ENCODE results near the gene CCDC71L. TPM values are rescaled to one million over a fixed set of nuclear protein-coding genes. Genes with fewer than 3 reads are reported as not detected.

CCDC71L gene
- total and polyA plus RNA-seq, 8 donors, result 1.3 to 92.7 (median 11.4) TPM

GRCh38 chr7:106655703-106656498, 5.1 kb downstream of the CCDC71L start:
- Histone ChIP-seq H3K27me3 (no peaks in the 10 kb centered on the region), H3K27ac (no peak overlapping the region), H3K4me3 (no peak overlapping the region), H3K4me1 (peaks cover 5 to 30% (median 23%) of the 10 kb centered on the region in 4 donors), H3K9me3 (no peaks in the 10 kb centered on the region), H3K36me3 (no peaks in the 10 kb centered on the region)
- TF ChIP-seq CTCF (IDR thresholded peaks at IDR 0.05) (no peak), EP300 (IDR thresholded peaks at IDR 0.05) (no peak), POLR2A (IDR thresholded peaks at IDR 0.05) (no peak), POLR2AphosphoS5 (IDR thresholded peaks at IDR 0.05) (no peak)
- no peak for DNase-seq
- intact Hi-C loops (cut with DNase I; ENCODE audit: low total_unique reads), result no loop called here
- 93 to 97% (median 95%) methylated on average over 5 of the region's 5 CpGs for WGBS, 5 donors

- no peak for DNase-seq
- Histone ChIP-seq H3K4me3 (no peak overlapping the region), H3K4me1 (peaks cover 0 to 16% (median 9%) of the 10 kb centered on the region in 4 donors), H3K36me3 (no peaks in the 10 kb centered on the region), H3K9me3 (no peaks in the 10 kb centered on the region), H3K27me3 (no peaks in the 10 kb centered on the region), H3K27ac (no peak overlapping the region)
- intact Hi-C loops (cut with DNase I; ENCODE audit: low total_unique reads), result no loop called here
- 70 to 90% (median 76%) methylated on average over 2 of the region's 2 CpGs for WGBS, 5 donors
- no peak for TF ChIP-seq EP300 (IDR thresholded peaks at IDR 0.05)
- no peak for TF ChIP-seq POLR2AphosphoS5 (IDR thresholded peaks at IDR 0.05)
- no peak for TF ChIP-seq CTCF (IDR thresholded peaks at IDR 0.05)
- no peak for TF ChIP-seq POLR2A (IDR thresholded peaks at IDR 0.05)
Observed at GRCh38 chr7:106653488-106653887, 7.5 kb downstream of the CCDC71L start.

- peaks cover 0 to 11% (median 4%) of the 10 kb centered on the region in 4 donors for H3K4me1 ChIP-seq
- no peaks in the 10 kb centered on the region for H3K36me3 ChIP-seq
- no peak overlapping the region for H3K4me3 ChIP-seq
- no peak for TF ChIP-seq POLR2A (IDR thresholded peaks at IDR 0.05)
- TF ChIP-seq POLR2AphosphoS5 (IDR thresholded peaks at IDR 0.05), result no peak
- no peak for TF ChIP-seq CTCF (IDR thresholded peaks at IDR 0.05)
- TF ChIP-seq EP300 (IDR thresholded peaks at IDR 0.05), result no peak
- H3K27ac ChIP-seq, result no peak overlapping the region
- intact Hi-C loops (cut with DNase I; ENCODE audit: low total_unique reads), result no loop called here
- no peak for DNase-seq
- H3K27me3 ChIP-seq, result no peaks in the 10 kb centered on the region
- 65 to 89% (median 68%) methylated on average over 2 of the region's 2 CpGs for WGBS, 5 donors
- no peaks in the 10 kb centered on the region for H3K9me3 ChIP-seq
Observed at GRCh38 chr7:106652909-106653308, 8.0 kb downstream of the CCDC71L start.

- no peak for TF ChIP-seq CTCF (IDR thresholded peaks at IDR 0.05)
- no peak for TF ChIP-seq POLR2AphosphoS5 (IDR thresholded peaks at IDR 0.05)
- TF ChIP-seq EP300 (IDR thresholded peaks at IDR 0.05), result no peak
- no peak for TF ChIP-seq POLR2A (IDR thresholded peaks at IDR 0.05)
- Histone ChIP-seq H3K9me3 (no peaks in the 10 kb centered on the region), H3K27me3 (no peaks in the 10 kb centered on the region), H3K4me3 (no peak overlapping the region), H3K4me1 (peaks cover 0 to 2% (median under 1%) of the 10 kb centered on the region in 4 donors), H3K36me3 (no peaks in the 10 kb centered on the region), H3K27ac (no peak overlapping the region)
- intact Hi-C loops (cut with DNase I; ENCODE audit: low total_unique reads), result no loop called here
- DNase-seq, result no peak
Observed at GRCh38 chr7:106652092-106652491, 8.9 kb downstream of the CCDC71L start.
